ENCODE measurements around the gene UPB1.
"Not testable (repeated sequence)": the region's sequence is repeated elsewhere in the genome, so short reads cannot be mapped to it uniquely, and the experiment has no call there.

The UPB1 gene

GRCh38 chr22:24486501-24486921 is 8.6 kb upstream of the UPB1 start:
- ATAC-seq (replicated peaks): peak; percentile 32
- Mint-ChIP-seq H3K9me3 (no peaks in the 10 kb centered on the region), H3K27ac (peak overlapping the region; percentile 16 to 59), H3K4me3 (no peak overlapping the region), H3K36me3 (ENCODE audit: insufficient read depth) (no peaks in the 10 kb centered on the region), H3K4me1 (ENCODE audit: low read depth in 2 of 2) (peaks cover 9 to 11% of the 10 kb centered on the region in 2 donors), H3K27me3 (no peaks in the 10 kb centered on the region)
- no peak for DNase-seq

GRCh38 chr22:24489011-24489410 is 6.1 kb upstream of the UPB1 start:
- H3K27me3 Mint-ChIP-seq: no peaks in the 10 kb centered on the region
- DNase-seq (no peak), ATAC-seq (replicated peaks) (no peak)
- H3K4me1 Mint-ChIP-seq (ENCODE audit: low read depth in 2 of 2): peaks cover 9 to 11% of the 10 kb centered on the region in 2 donors
- H3K4me3 Mint-ChIP-seq: no peak overlapping the region
- no peak overlapping the region for H3K27ac Mint-ChIP-seq
- H3K36me3 Mint-ChIP-seq (ENCODE audit: insufficient read depth): no peaks in the 10 kb centered on the region
- no peaks in the 10 kb centered on the region for H3K9me3 Mint-ChIP-seq

- not testable (repeated sequence) for DNase-seq; H3K27me3 Mint-ChIP-seq; H3K9me3 Mint-ChIP-seq; H3K4me3 Mint-ChIP-seq; ATAC-seq (replicated peaks); H3K27ac Mint-ChIP-seq; H3K36me3 Mint-ChIP-seq (ENCODE audit: insufficient read depth)
- peaks cover 8 to 11% of the 10 kb centered on the region in 2 donors for H3K4me1 Mint-ChIP-seq (ENCODE audit: low read depth in 2 of 2)
These were observed 5.7 kb upstream of the UPB1 start for GRCh38 chr22:24489434-24489833.

GRCh38 chr22:24492391-24492790 is 2.7 kb upstream of the UPB1 start:
- no peaks in the 10 kb centered on the region for H3K27me3 Mint-ChIP-seq
- H3K27ac Mint-ChIP-seq: no peak overlapping the region
- no peak for ATAC-seq (replicated peaks)

GRCh38 chr22:24494167-24494527 is 985 bp upstream of the UPB1 start:
- peaks cover 0 to 4% of the 10 kb centered on the region in 2 donors for H3K4me1 Mint-ChIP-seq (ENCODE audit: low read depth in 2 of 2)
- no peaks in the 10 kb centered on the region for H3K36me3 Mint-ChIP-seq (ENCODE audit: insufficient read depth)
- no peaks in the 10 kb centered on the region for H3K27me3 Mint-ChIP-seq
- ATAC-seq (replicated peaks) (no peak), DNase-seq (no peak)
- H3K4me3 Mint-ChIP-seq: no peak overlapping the region
- H3K9me3 Mint-ChIP-seq: no peaks in the 10 kb centered on the region
- no peak overlapping the region for H3K27ac Mint-ChIP-seq

More at GRCh38 chr22:24492391-24492790, 2.7 kb upstream of the UPB1 start:
- no peak for DNase-seq
- Mint-ChIP-seq H3K4me1 (ENCODE audit: low read depth in 2 of 2) (no peaks in the 10 kb centered on the region), H3K4me3 (no peak overlapping the region), H3K9me3 (no peaks in the 10 kb centered on the region), H3K36me3 (ENCODE audit: insufficient read depth) (no peaks in the 10 kb centered on the region)

- Mint-ChIP-seq H3K4me3 (no peak overlapping the region), H3K27me3 (no peaks in the 10 kb centered on the region), H3K27ac (no peak overlapping the region), H3K4me1 (ENCODE audit: low read depth in 2 of 2) (peaks cover 0 to 4% of the 10 kb centered on the region in 2 donors), H3K9me3 (no peaks in the 10 kb centered on the region), H3K36me3 (ENCODE audit: insufficient read depth) (no peaks in the 10 kb centered on the region)
- no peak for ATAC-seq (replicated peaks)
- DNase-seq: no peak
These were observed 188 bp downstream of the UPB1 start for GRCh38 chr22:24495365-24495675.

GRCh38 chr22:24496234-24496633 is 1.1 kb downstream of the UPB1 start:
- Mint-ChIP-seq H3K9me3 (no peaks in the 10 kb centered on the region), H3K36me3 (ENCODE audit: insufficient read depth) (no peaks in the 10 kb centered on the region), H3K4me3 (no peak overlapping the region), H3K27ac (peak overlapping the region in 1 of 2 donors; percentile 8), H3K27me3 (no peaks in the 10 kb centered on the region), H3K4me1 (ENCODE audit: low read depth in 2 of 2) (peaks cover 0 to 4% of the 10 kb centered on the region in 2 donors)
- DNase-seq: no peak
- no peak for ATAC-seq (replicated peaks)

- no peaks in the 10 kb centered on the region for H3K36me3 Mint-ChIP-seq (ENCODE audit: insufficient read depth)
- H3K4me1 Mint-ChIP-seq (ENCODE audit: low read depth in 2 of 2): peaks cover 0 to 4% of the 10 kb centered on the region in 2 donors
- H3K9me3 Mint-ChIP-seq: no peaks in the 10 kb centered on the region
- DNase-seq (no peak), ATAC-seq (replicated peaks) (no peak)
- no peak overlapping the region for H3K4me3 Mint-ChIP-seq
- H3K27me3 Mint-ChIP-seq: no peaks in the 10 kb centered on the region
- peak overlapping the region in 1 of 2 donors; percentile 8 for H3K27ac Mint-ChIP-seq
These were observed 1.5 kb downstream of the UPB1 start for GRCh38 chr22:24496661-24497060.

GRCh38 chr22:24497841-24498258 is 2.7 kb downstream of the UPB1 start:
- H3K27me3 Mint-ChIP-seq: no peaks in the 10 kb centered on the region
- no peaks in the 10 kb centered on the region for H3K9me3 Mint-ChIP-seq
- H3K4me3 Mint-ChIP-seq: no peak overlapping the region
- no peaks in the 10 kb centered on the region for H3K36me3 Mint-ChIP-seq (ENCODE audit: insufficient read depth)
- DNase-seq (no peak), ATAC-seq (replicated peaks) (no peak)
- peaks cover 0 to 4% of the 10 kb centered on the region in 2 donors for H3K4me1 Mint-ChIP-seq (ENCODE audit: low read depth in 2 of 2)
- H3K27ac Mint-ChIP-seq: peak overlapping the region in 1 of 2 donors; percentile 33

- no peak for ATAC-seq (replicated peaks)
- Mint-ChIP-seq H3K27me3 (no peaks in the 10 kb centered on the region), H3K4me1 (ENCODE audit: low read depth in 2 of 2) (peaks cover 3 to 7% of the 10 kb centered on the region in 2 donors), H3K36me3 (ENCODE audit: insufficient read depth) (no peaks in the 10 kb centered on the region), H3K4me3 (no peak overlapping the region), H3K27ac (no peak overlapping the region), H3K9me3 (no peaks in the 10 kb centered on the region)
- no peak for DNase-seq
These were observed 3.7 kb downstream of the UPB1 start for GRCh38 chr22:24498824-24499223.

GRCh38 chr22:24499706-24500276 is 4.7 kb downstream of the UPB1 start:
- ATAC-seq (replicated peaks): no peak
- Mint-ChIP-seq H3K4me3 (no peak overlapping the region), H3K9me3 (no peaks in the 10 kb centered on the region), H3K27ac (no peak overlapping the region), H3K36me3 (ENCODE audit: insufficient read depth) (no peaks in the 10 kb centered on the region), H3K4me1 (ENCODE audit: low read depth in 2 of 2) (peaks cover 3 to 7% of the 10 kb centered on the region in 2 donors), H3K27me3 (no peaks in the 10 kb centered on the region)
- DNase-seq: no peak

- DNase-seq (no peak), ATAC-seq (replicated peaks) (no peak)
- Mint-ChIP-seq H3K27me3 (no peaks in the 10 kb centered on the region), H3K4me3 (no peak overlapping the region), H3K27ac (no peak overlapping the region), H3K9me3 (no peaks in the 10 kb centered on the region), H3K36me3 (ENCODE audit: insufficient read depth) (no peaks in the 10 kb centered on the region), H3K4me1 (ENCODE audit: low read depth in 2 of 2) (peaks cover 3 to 7% of the 10 kb centered on the region in 2 donors)
These were observed 5.2 kb downstream of the UPB1 start for GRCh38 chr22:24500277-24500820.

- Mint-ChIP-seq H3K9me3 (no peaks in the 10 kb centered on the region), H3K4me1 (ENCODE audit: low read depth in 2 of 2) (peaks cover 3 to 7% of the 10 kb centered on the region in 2 donors), H3K27me3 (no peaks in the 10 kb centered on the region), H3K4me3 (no peak overlapping the region), H3K36me3 (ENCODE audit: insufficient read depth) (no peaks in the 10 kb centered on the region), H3K27ac (no peak overlapping the region)
- DNase-seq (no peak), ATAC-seq (replicated peaks) (no peak)
These were observed 6.3 kb downstream of the UPB1 start for GRCh38 chr22:24501301-24502005.

GRCh38 chr22:24502034-24502433 is 6.9 kb downstream of the UPB1 start:
- Mint-ChIP-seq H3K9me3 (no peaks in the 10 kb centered on the region), H3K4me3 (no peak overlapping the region), H3K36me3 (ENCODE audit: insufficient read depth) (no peaks in the 10 kb centered on the region), H3K4me1 (ENCODE audit: low read depth in 2 of 2) (peaks cover 3 to 7% of the 10 kb centered on the region in 2 donors), H3K27me3 (no peaks in the 10 kb centered on the region), H3K27ac (no peak overlapping the region)
- ATAC-seq (replicated peaks) (no peak), DNase-seq (no peak)

All from effector memory CD8-positive, alpha-beta T cell (primary cell).